ENCODE measurements around the gene GRIA1.

DNA sequence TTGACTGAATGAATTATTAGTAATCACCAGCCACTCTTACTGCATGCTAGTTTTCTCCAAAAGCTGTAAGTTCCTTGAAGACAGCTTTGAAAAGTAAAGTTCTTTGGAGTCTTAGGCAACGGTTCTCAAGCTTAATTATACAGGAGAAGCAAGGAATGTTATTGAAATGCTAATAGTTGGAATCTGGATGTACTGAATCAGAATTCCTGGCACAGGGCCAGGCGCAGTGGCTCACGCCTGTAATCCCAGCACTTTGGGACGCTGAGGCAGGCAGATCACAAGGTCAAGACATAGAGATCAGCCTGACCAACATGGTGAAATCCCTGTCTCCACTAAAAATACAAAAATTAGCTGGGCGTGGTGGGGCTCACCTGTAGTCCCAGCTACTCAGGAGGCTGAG lies 33.4 kb downstream of the GRIA1 start:
- TF ChIP-seq ETV6 (CRISPR knock-in tag; IDR thresholded peaks at IDR 0.05) (no peak), CTCF (IDR thresholded peaks at IDR 0.05) (no peak), CREB1 (CRISPR knock-in tag; IDR thresholded peaks at IDR 0.05) (no peak), JUN (CRISPR knock-in tag; IDR thresholded peaks at IDR 0.05) (no peak), ZBTB21 (CRISPR knock-in tag; IDR thresholded peaks at IDR 0.05; ENCODE audit: borderline replicate concordance) (no peak), ZNF512 (CRISPR knock-in tag; IDR thresholded peaks at IDR 0.05; ENCODE audit: borderline replicate concordance) (no peak), MLX (CRISPR knock-in tag; IDR thresholded peaks at IDR 0.05) (no peak), CBFB (CRISPR knock-in tag; IDR thresholded peaks at IDR 0.05; ENCODE audit: low read depth) (no peak), NR1H2 (CRISPR knock-in tag; IDR thresholded peaks at IDR 0.05) (no peak)
- TF ChIP-seq, protein P1, sequence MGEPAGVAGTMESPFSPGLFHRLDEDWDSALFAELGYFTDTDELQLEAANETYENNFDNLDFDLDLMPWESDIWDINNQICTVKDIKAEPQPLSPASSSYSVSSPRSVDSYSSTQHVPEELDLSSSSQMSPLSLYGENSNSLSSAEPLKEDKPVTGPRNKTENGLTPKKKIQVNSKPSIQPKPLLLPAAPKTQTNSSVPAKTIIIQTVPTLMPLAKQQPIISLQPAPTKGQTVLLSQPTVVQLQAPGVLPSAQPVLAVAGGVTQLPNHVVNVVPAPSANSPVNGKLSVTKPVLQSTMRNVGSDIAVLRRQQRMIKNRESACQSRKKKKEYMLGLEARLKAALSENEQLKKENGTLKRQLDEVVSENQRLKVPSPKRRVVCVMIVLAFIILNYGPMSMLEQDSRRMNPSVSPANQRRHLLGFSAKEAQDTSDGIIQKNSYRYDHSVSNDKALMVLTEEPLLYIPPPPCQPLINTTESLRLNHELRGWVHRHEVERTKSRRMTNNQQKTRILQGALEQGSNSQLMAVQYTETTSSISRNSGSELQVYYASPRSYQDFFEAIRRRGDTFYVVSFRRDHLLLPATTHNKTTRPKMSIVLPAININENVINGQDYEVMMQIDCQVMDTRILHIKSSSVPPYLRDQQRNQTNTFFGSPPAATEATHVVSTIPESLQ (CRISPR knock-in tag; IDR thresholded peaks at IDR 0.05) = no peak
- TF ChIP-seq, protein P2, sequence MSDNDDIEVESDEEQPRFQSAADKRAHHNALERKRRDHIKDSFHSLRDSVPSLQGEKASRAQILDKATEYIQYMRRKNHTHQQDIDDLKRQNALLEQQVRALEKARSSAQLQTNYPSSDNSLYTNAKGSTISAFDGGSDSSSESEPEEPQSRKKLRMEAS (CRISPR knock-in tag; IDR thresholded peaks at IDR 0.05) = no peak
- TF ChIP-seq, protein P3, sequence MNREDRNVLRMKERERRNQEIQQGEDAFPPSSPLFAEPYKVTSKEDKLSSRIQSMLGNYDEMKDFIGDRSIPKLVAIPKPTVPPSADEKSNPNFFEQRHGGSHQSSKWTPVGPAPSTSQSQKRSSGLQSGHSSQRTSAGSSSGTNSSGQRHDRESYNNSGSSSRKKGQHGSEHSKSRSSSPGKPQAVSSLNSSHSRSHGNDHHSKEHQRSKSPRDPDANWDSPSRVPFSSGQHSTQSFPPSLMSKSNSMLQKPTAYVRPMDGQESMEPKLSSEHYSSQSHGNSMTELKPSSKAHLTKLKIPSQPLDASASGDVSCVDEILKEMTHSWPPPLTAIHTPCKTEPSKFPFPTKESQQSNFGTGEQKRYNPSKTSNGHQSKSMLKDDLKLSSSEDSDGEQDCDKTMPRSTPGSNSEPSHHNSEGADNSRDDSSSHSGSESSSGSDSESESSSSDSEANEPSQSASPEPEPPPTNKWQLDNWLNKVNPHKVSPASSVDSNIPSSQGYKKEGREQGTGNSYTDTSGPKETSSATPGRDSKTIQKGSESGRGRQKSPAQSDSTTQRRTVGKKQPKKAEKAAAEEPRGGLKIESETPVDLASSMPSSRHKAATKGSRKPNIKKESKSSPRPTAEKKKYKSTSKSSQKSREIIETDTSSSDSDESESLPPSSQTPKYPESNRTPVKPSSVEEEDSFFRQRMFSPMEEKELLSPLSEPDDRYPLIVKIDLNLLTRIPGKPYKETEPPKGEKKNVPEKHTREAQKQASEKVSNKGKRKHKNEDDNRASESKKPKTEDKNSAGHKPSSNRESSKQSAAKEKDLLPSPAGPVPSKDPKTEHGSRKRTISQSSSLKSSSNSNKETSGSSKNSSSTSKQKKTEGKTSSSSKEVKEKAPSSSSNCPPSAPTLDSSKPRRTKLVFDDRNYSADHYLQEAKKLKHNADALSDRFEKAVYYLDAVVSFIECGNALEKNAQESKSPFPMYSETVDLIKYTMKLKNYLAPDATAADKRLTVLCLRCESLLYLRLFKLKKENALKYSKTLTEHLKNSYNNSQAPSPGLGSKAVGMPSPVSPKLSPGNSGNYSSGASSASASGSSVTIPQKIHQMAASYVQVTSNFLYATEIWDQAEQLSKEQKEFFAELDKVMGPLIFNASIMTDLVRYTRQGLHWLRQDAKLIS (CRISPR knock-in tag; IDR thresholded peaks at IDR 0.05; ENCODE audit: borderline replicate concordance) = no peak

Measured in WTC11 (cell line).